BLaER1 treated with 17β-estradiol and CSF1 and Interleukin-3, amounts not matched to agents 10 nM and 100 nM (cell line): ENCODE measurements around the gene PROK1.
A peak's percentile ranks its signal among the peaks of the same experiment; 100 is the strongest.

Experiments used
- H3K27ac ChIP-seq, 11 experiments: shearing (Covaris generic); formaldehyde crosslinking; 2 replicates each; pipeline ENCODE4 v1.8.1; 2022
- H3K27me3 ChIP-seq, 11 experiments: shearing (Covaris generic); formaldehyde crosslinking; 2 replicates each; pipeline ENCODE4 v1.8.1; 2022
- H3K36me3 ChIP-seq, 11 experiments: shearing (Covaris generic); formaldehyde crosslinking; 2 replicates each; pipeline ENCODE4 v1.8.1; 2022
- H3K4me1 ChIP-seq, 10 experiments: shearing (Covaris generic); formaldehyde crosslinking; 2 replicates each; pipeline ENCODE4 v1.8.1; 2022
- H3K4me2 ChIP-seq, 11 experiments: shearing (Covaris generic); formaldehyde crosslinking; 2 replicates each; pipeline ENCODE4 v1.8.1; 2022
- H3K4me3 ChIP-seq, 10 experiments: shearing (Covaris generic); formaldehyde crosslinking; 2 replicates each; pipeline ENCODE4 v1.8.1; 2022
- H3K9ac ChIP-seq, 11 experiments: shearing (Covaris generic); formaldehyde crosslinking; 2 replicates each; pipeline ENCODE4 v1.8.1; 2022
- H3K9me3 ChIP-seq, 11 experiments: shearing (Covaris generic); formaldehyde crosslinking; replicated peaks in 1 of 11; 2 replicates each; pipeline ENCODE4 v1.8.1; 2022
- H4K20me1 ChIP-seq, 11 experiments: shearing (Covaris generic); formaldehyde crosslinking; 2 replicates each; pipeline ENCODE4 v1.8.1; 2022
- Cebpa-rat ChIP-seq, 11 experiments: shearing (Covaris generic); IDR thresholded peaks; 2 replicates each; pipeline ENCODE4 v1.8.1; 2022

Gene PROK1

GRCh38 chr1:110440877-110441276, 10.1 kb upstream of the PROK1 start:
- Histone ChIP-seq H3K9me3 (no peaks in the 10 kb centered on the region), H3K4me1 (no peaks in the 10 kb centered on the region), H3K36me3 (no peaks in the 10 kb centered on the region), H3K27ac (no peak overlapping the region), H3K4me3 (no peak overlapping the region), H3K27me3 (no peaks in the 10 kb centered on the region), H3K9ac (no peak overlapping the region), H3K4me2 (no peak overlapping the region), H4K20me1 (no peaks in the 10 kb centered on the region)
- TF ChIP-seq Cebpa-rat (IDR thresholded peaks at IDR 0.05): no peak

GRCh38 chr1:110441888-110442287, 9.1 kb upstream of the PROK1 start:
- no peaks in the 10 kb centered on the region for H3K27me3 ChIP-seq
- no peak overlapping the region for H3K27ac ChIP-seq
- no peak overlapping the region for H3K9ac ChIP-seq
- TF ChIP-seq Cebpa-rat (IDR thresholded peaks at IDR 0.05): no peak
- H3K9me3 ChIP-seq: no peaks in the 10 kb centered on the region
- H4K20me1 ChIP-seq: no peaks in the 10 kb centered on the region
- no peak overlapping the region for H3K4me2 ChIP-seq
- H3K4me1 ChIP-seq: no peaks in the 10 kb centered on the region
- H3K4me3 ChIP-seq: no peak overlapping the region
- no peaks in the 10 kb centered on the region for H3K36me3 ChIP-seq

GRCh38 chr1:110443451-110443850, 7.5 kb upstream of the PROK1 start:
- H4K20me1 ChIP-seq: no peaks in the 10 kb centered on the region
- H3K4me1 ChIP-seq: no peaks in the 10 kb centered on the region
- H3K9me3 ChIP-seq: no peaks in the 10 kb centered on the region
- no peak overlapping the region for H3K27ac ChIP-seq
- H3K4me2 ChIP-seq: no peak overlapping the region
- no peak for TF ChIP-seq Cebpa-rat (IDR thresholded peaks at IDR 0.05)
- H3K9ac ChIP-seq: no peak overlapping the region
- H3K4me3 ChIP-seq: no peak overlapping the region
- H3K36me3 ChIP-seq: no peaks in the 10 kb centered on the region
- H3K27me3 ChIP-seq: no peaks in the 10 kb centered on the region

GRCh38 chr1:110444561-110444960, 6.4 kb upstream of the PROK1 start:
- TF ChIP-seq Cebpa-rat (IDR thresholded peaks at IDR 0.05): no peak
- Histone ChIP-seq H3K36me3 (no peaks in the 10 kb centered on the region), H3K4me1 (no peaks in the 10 kb centered on the region), H3K4me3 (no peak overlapping the region), H3K9me3 (no peaks in the 10 kb centered on the region), H3K27ac (no peak overlapping the region), H4K20me1 (no peaks in the 10 kb centered on the region), H3K27me3 (no peaks in the 10 kb centered on the region), H3K4me2 (no peak overlapping the region), H3K9ac (no peak overlapping the region)

GRCh38 chr1:110449661-110450651, 993 bp upstream of the PROK1 start:
- no peaks in the 10 kb centered on the region for H4K20me1 ChIP-seq
- H3K4me1 ChIP-seq: no peaks in the 10 kb centered on the region
- no peaks in the 10 kb centered on the region for H3K27me3 ChIP-seq
- H3K27ac ChIP-seq: no peak overlapping the region
- H3K4me3 ChIP-seq: no peak overlapping the region
- no peak overlapping the region for H3K4me2 ChIP-seq
- no peak for TF ChIP-seq Cebpa-rat (IDR thresholded peaks at IDR 0.05)
- H3K36me3 ChIP-seq: no peaks in the 10 kb centered on the region
- H3K9me3 ChIP-seq: no peaks in the 10 kb centered on the region
- no peak overlapping the region for H3K9ac ChIP-seq

GRCh38 chr1:110452330-110452729, 1.4 kb downstream of the PROK1 start:
- no peaks in the 10 kb centered on the region for H3K36me3 ChIP-seq
- H4K20me1 ChIP-seq: no peaks in the 10 kb centered on the region
- H3K4me1 ChIP-seq: no peaks in the 10 kb centered on the region
- no peak overlapping the region for H3K9ac ChIP-seq
- H3K27ac ChIP-seq: no peak overlapping the region
- H3K27me3 ChIP-seq: no peaks in the 10 kb centered on the region
- H3K4me2 ChIP-seq: no peak overlapping the region
- H3K4me3 ChIP-seq: no peak overlapping the region
- no peaks in the 10 kb centered on the region for H3K9me3 ChIP-seq
- TF ChIP-seq Cebpa-rat (IDR thresholded peaks at IDR 0.05): no peak

- no peak for TF ChIP-seq Cebpa-rat (IDR thresholded peaks at IDR 0.05)
- no peaks in the 10 kb centered on the region for H3K36me3 ChIP-seq
- H4K20me1 ChIP-seq: no peaks in the 10 kb centered on the region
Observed at GRCh38 chr1:110453829-110454228, 2.9 kb downstream of the PROK1 start.

GRCh38 chr1:110454328-110454727, 3.4 kb downstream of the PROK1 start:
- Histone ChIP-seq H3K4me3 (no peak overlapping the region), H3K27me3 (no peaks in the 10 kb centered on the region), H3K4me1 (0 out of 20 replicates have a peak, but pooled peaks cover 0 to 1% (median 0%) of the 10 kb centered on the region in 10 experiments), H3K27ac (no peak overlapping the region), H3K9me3 (no peaks in the 10 kb centered on the region), H4K20me1 (no peaks in the 10 kb centered on the region), H3K4me2 (no peak overlapping the region), H3K36me3 (no peaks in the 10 kb centered on the region), H3K9ac (no peak overlapping the region)
- no peak for TF ChIP-seq Cebpa-rat (IDR thresholded peaks at IDR 0.05)

More at GRCh38 chr1:110453829-110454228, 2.9 kb downstream of the PROK1 start:
- no peak overlapping the region for H3K9ac ChIP-seq
- no peak overlapping the region for H3K4me3 ChIP-seq
- no peaks in the 10 kb centered on the region for H3K27me3 ChIP-seq
- no peaks in the 10 kb centered on the region for H3K9me3 ChIP-seq
- no peak overlapping the region for H3K4me2 ChIP-seq
- no peak overlapping the region for H3K27ac ChIP-seq
- H3K4me1 ChIP-seq: no peaks in the 10 kb centered on the region

- no peak for TF ChIP-seq Cebpa-rat (IDR thresholded peaks at IDR 0.05)
- H3K9ac ChIP-seq: no peak overlapping the region
- no peaks in the 10 kb centered on the region for H3K27me3 ChIP-seq
- no peak overlapping the region for H3K27ac ChIP-seq
- H4K20me1 ChIP-seq: no peaks in the 10 kb centered on the region
- H3K4me2 ChIP-seq: no peak overlapping the region
- H3K9me3 ChIP-seq: no peaks in the 10 kb centered on the region
- H3K4me1 ChIP-seq: 0 out of 20 replicates have a peak, but pooled peaks cover 0 to 3% (median 0%) of the 10 kb centered on the region in 10 experiments
- H3K36me3 ChIP-seq: no peaks in the 10 kb centered on the region
- no peak overlapping the region for H3K4me3 ChIP-seq
Observed at GRCh38 chr1:110455151-110455550, 4.2 kb downstream of the PROK1 start.

- Histone ChIP-seq H3K27ac (no peak overlapping the region), H3K4me2 (no peak overlapping the region), H4K20me1 (no peaks in the 10 kb centered on the region), H3K4me1 (0 out of 20 replicates have a peak, but pooled peaks cover 0 to 3% (median 0%) of the 10 kb centered on the region in 10 experiments), H3K36me3 (no peaks in the 10 kb centered on the region), H3K9me3 (no peaks in the 10 kb centered on the region), H3K9ac (0 out of 22 replicates have a peak overlapping the region, but pooled peaks of 1 of the 11 experiments have one; percentile 4), H3K4me3 (no peak overlapping the region), H3K27me3 (no peaks in the 10 kb centered on the region)
- TF ChIP-seq Cebpa-rat (IDR thresholded peaks at IDR 0.05): no peak
Observed at GRCh38 chr1:110457206-110457605, 6.3 kb downstream of the PROK1 start.
